ENCODE results near the gene CYP4F8.

GRCh38 chr19:15640904-15641597, 26.0 kb downstream of the CYP4F8 start:
- TF ChIP-seq CTCF (IDR thresholded peaks at IDR 0.05) (no peak), POLR2AphosphoS5 (IDR thresholded peaks at IDR 0.05; ENCODE audit: low read depth, low read length) (no peak), TCF7L2 (IDR thresholded peaks at IDR 0.05; ENCODE audit: low read depth, low read length) (no peak), REST (IDR thresholded peaks at IDR 0.05; ENCODE audit: insufficient read depth in 1 of 2, low read depth in 2 of 2, low read length in 1 of 2) (no peak)
